NCI-H82 (cell line): Measurements from ENCODE around the gene VGLL4.
A peak's percentile ranks its signal among the peaks of the same experiment; 100 is the strongest.
"Not testable (repeated sequence)": the region's sequence is repeated elsewhere in the genome, so short reads cannot be mapped to it uniquely, and the experiment has no call there.

Source experiments
- DNase-seq: peaks from one replicate; lab custom pipeline; 2025; lab: John Stamatoyannopoulos, UW

Gene VGLL4

DNA sequence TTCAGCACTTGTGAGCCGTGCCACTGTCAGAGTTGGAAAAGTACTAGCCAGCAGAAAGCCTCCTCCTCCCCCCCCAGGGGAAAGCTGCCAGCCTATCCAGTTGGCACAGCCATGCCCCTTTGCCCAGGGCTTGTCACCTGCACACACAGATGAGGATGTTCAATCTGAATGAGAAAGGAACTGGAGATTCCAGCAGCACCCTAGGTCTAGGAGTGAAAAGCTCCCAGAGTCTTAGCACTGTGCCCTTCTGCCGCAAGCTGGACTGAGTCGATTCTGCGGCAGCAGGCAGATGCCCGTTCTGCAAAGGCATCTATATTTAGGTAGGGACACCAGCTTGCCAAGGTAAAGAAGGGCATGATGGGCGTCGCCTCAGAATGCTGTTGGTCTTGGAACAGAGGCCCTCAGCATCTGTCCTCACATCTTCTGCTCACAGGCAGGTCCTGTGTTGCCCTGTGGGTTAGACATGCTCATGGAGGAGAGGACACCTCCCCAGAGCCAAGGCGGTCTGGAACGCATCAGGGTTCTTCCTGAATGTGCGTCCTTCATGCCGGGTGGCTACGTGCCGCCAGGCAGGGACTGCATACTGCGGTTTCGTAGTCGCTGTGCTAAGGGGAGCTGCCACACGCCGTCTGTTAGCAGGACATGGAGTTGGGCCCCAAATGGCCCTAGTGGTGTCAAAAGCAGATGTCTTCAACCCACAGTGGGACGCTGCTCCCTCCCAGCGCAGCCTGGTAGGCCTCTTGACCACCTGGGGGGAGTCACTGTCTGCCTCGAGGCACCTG lies 109.5 kb downstream of the VGLL4 start:
- DNase-seq = no peak

DNA sequence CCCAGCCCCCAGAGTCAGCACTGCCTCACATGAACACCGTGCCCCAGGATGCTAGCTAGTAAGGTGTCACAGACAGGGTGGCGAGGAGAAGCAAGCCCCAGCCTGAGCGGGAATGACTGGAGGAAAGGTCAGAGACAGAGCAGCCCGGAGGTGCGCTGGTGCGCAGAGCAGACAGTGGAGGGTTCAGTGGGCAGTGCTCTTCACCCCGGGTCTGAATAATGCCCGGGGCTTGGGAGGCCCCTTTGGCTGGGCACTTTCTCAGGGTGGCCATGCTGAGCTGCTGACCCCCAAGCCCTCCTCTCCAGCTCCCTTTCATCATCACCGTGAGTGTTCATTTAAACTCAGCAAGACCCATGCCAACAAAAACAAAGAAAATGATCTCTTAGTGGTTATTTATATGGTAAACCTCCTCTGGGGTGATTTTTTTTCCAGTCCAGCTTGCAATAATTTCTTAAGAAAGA lies 110.8 kb downstream of the VGLL4 start:
- DNase-seq = no peak

DNA sequence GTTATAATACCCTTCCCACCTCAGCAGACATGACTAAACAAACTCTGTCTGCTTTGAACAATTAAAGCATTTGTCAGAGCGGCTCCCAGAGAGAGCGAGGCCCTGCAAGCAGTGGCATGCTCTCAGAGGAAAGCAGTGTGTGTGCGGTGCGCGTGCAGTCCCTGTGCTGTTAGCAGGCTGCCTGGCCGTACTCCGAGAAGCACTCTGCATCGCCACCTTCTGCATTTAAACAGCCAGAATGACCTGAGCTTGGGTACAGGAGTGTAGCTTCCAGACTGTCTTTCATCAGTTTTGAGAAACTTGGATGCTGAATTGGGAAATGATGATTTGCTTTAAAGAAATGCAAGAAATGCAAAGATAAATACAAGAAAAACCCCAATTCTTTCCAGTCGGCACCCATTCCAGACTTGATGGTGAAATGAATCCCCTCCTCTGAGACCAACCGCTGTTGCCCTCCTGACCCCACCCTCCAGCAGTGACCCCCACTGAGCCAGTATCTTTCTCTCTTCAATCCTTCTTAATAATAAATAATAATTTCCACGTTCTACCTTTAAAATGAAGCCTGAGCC lies 113.5 kb downstream of the VGLL4 start:
- no peak for DNase-seq

DNA sequence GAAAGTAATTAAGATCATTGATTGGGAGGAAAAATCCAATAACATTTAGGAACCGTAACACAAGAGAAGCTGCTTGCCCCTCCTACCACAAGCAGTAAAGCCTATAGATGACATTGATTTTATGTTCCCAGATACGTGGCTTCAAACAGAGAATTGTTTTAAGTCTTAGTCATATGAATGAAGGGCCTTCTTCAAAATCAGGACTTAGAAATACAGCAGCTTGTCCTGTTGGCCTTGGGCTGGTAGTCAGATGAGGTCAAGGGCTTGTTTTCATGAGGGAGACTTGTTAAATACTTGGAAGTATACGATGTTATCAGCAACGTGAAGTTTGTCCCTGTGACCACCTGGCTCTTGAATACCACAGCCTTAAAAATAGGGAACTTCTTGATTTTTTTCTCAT lies 114.4 kb downstream of the VGLL4 start:
- DNase-seq = no peak

DNA sequence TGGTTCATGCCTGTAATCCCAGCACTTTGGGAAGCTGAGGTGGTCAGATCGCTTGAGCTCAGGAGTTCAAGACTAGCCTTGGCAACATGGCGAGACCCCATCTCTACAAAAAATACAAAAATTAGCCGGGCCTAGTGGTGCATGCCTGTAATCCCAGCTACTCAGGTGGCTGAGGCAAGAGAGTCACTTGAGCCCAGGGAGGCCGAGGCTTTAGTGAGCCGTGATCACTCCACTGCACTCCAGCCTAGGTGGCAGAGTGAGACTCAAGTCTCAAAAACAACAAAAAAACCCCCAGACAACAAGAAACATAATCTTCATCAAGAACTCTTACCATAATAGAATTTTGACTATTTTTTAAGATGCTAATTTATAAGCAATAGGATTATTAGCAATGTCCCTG lies 117.6 kb downstream of the VGLL4 start:
- not testable (repeated sequence) for DNase-seq

DNA sequence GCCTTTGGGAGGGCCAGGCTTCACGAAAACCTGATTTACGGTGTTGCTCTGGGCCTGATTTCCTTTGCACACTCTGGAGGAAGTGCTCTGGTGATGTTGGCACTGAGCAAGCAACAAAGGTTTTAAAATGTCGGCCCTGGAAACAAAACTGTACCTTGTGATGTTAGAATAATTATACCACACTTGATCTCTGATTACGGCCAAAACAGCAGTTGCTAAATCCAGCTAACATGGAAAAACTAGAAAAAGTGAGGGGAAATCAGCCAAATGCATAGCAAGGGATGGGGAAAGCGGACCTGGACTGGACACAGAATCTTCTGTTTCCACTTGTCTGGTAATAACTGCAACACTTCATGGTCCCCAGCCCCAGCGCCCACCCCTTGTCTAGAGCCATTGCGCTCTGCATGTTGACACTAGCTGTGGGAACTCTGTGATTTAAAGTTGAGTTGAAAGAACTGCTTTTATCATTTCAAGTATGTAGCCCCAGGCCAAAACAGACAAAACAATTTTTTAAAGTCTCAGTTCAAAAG lies 120.1 kb downstream of the VGLL4 start:
- no peak for DNase-seq

DNA sequence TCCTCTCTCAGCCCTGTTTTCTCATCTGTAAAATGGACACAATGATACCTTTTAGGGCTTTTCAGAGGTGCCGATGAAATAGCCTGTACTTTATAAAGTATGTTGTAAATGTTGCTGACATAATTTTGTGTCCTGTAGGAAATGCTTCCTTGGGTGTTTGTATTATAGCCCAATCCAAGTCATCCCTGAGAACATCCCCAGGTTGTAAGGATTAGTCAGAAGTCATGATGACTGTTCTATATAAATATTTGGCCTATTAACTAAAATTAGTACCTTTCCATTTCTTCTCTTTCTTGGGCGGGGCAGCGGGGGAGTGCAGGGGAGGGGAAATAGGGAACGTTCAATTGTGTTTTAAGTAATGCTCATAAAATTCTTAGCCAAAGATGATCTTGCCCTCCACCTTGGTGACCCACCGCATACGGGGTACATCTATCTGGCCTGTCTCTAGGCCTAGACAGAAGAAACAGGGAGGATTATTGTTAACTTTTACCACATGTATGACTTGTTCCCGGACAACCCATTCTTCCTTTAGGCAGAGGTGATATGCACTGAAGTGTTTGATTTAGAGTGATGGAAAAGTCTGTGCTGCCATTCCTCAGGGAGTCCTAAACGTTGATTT lies 120.7 kb downstream of the VGLL4 start:
- no peak for DNase-seq

DNA sequence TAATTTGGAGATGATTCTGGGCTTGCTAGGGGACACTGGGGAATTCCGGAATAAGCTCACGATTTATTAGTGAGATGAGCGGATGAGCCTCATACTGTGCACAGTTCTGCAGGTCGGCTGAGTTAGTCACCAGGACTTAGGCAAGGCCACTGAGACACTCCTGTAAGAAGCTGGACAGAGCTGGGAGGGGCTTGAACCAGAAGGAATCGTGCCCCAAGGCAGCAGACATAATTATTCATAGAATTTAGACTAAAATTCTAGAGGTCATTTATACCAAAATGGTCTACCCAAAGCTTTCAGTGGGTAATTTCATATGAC lies 121.4 kb downstream of the VGLL4 start:
- DNase-seq = no peak

DNA sequence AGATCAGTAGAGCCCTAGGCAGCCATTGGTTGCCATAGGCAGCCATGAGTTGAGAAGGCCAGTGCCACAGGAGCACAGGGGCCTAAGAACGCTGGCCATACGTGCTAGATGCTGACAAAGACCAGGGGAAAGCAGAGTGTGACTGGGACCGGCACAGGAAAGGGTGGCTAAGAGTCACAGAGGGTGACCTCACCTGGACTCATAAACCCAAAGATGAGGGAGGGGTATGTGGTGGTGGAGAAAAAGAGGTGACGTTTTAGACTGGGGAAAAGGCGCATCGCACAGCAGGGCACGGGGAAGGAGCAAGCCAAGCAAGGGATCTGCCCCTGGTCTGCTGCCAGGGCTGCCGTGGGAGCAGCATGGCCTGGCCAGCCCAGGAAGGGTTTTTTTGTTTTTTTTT lies 122.5 kb downstream of the VGLL4 start:
- no peak for DNase-seq

DNA sequence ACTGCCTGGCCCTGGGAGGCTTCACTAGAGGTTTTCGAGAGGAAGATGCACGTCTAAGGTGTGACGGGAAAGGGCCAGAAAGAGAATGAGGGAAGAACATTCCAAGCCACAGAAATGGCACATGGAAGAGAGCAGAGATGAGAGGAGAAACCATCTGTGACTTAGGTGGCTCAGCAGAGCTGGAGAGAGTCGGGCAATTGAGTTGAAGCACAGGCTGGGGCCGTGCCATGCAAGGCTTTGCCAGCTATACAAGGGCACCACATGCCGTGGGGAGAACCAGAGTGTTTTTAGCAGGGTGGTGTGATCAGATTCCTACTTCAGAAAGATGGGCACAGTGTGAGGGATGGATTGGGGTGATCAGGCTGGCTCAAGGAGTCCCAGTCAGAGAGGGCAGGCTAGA lies 126.1 kb downstream of the VGLL4 start:
- DNase-seq = no peak

DNA sequence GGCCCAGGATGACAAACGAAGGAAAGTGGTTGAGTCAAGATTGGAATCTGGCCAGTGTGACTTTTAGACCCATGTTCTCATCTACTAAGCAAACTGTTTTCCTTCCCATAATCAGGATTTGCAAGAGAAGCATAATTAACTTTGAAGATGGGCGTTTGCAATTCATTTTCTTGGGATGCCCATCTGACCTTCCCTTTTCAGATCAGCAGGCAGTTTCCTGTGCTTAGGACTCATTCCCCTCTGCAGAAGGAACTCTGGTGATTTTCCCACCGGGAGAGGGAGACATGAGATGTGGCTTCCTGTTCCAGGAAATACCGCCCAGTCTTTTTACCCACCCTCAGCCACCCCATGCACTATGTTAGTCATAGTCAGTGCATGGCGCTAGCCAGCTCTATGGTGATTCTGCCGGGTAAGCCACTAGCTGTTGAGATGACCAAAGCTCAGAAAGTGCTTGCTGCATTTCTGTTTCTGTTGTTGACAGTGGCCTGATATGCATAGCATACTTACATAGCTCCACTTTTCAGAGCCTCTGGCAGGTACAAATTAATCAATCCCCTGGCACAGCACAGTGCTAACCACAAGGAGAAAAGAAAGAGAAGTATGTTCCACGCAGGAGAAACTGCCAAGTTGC lies 129.4 kb downstream of the VGLL4 start:
- no peak for DNase-seq

DNA sequence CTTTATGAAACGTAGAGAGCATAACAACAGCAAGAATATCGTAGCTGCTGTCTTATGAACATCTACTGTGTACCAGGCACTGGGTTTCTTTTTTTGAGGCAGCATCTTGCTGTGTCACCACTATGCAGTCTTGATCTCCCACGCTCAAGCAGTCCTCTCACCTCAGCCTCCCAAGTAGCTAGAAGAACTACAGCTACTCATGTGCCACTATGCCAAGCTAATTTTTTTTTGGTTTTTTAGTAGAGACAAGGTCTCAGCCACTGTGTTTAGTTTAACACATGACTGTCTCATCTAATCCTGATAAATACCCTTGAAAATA lies 129.9 kb downstream of the VGLL4 start:
- no peak for DNase-seq

DNA sequence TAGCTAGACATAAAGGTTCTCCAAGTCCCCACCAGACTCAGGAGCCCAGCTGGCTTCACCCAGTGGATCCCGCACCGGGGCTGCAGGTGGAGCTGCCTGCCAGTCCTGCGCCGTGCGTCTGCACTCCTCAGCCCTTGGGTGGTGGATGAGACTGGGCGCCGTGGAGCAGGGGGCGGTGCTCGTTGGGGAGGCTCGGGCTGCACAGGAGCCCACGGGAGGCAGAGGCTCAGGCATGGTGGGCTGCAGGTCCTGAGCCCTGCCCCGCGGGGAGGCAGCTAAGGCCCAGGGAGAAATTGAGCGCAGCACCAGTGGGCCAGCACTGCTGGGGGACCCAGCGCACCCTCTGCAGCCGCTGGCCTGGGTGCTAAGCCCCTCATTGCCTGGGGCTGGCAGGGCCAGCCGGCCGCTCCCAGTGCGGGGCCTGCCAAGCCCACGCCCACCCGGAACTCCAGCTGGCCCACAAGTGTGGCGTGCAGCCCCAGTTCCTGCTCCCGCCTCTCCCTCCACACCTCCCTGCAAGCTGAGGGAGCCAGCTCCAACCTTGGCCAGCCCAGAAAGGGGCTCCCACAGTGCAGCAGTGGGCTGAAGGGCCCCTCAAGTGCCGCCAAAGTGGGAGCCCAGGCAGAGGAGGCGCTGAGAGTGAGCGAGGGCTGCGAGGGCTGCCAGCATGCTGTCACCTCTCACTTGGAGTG lies 130.4 kb downstream of the VGLL4 start:
- DNase-seq = not testable (repeated sequence)

DNA sequence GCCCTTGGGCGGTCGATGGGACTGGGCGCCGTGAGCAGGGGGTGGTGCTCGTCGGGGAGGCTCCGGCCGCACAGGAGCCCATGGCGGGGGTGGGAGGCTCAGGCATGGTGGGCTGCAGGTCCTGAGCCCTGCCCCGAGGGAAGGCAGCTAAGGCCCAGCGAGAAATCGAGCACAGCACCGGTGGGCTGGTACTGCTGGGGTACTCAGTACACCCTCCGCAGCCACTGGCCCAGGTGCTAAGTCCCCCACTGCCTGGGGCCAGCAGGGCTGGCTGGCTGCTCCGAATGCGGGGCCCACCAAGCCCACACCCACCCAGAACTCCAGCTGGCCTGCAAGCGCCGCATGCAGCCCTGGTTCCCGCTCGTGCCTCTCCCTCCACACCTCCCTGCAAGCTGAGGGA lies 132.1 kb downstream of the VGLL4 start:
- not testable (repeated sequence) for DNase-seq

DNA sequence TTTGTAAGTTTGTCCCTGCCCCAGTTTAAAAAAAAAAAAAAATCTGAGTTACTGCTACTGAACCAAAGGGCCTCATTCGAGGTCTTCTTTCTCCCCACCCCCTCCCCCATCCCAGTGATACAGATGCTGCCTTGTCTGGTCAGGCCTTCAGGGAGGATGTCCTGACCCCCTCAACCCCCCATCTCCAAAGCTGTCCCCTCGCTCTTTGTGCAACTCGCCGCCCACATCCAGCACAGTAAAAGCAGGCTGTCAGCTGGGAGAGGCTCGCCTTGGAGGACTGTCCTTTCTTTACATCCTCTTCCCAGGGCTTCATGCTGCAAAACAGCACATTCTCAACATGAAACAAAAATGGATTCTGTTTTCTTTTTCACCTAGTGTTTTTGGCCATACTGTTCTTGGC lies 133.4 kb downstream of the VGLL4 start:
- no peak for DNase-seq

DNA sequence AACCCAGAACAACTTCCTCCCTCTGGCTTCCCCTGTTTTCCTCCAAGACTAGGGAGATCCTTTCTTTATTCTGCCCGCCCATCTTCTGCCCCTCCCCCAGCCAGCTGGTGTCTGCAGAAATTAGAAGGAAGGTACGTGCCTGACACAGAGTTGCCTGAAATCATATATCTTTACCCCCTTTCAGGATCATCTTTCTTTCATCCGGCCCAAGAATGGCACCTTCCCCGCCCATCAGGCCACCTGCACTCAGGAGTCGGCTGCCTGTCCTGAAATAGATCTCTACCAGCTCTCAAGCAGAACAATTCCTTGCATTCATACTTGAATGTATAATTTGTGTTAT lies 133.7 kb downstream of the VGLL4 start:
- peak; percentile 36 for DNase-seq

DNA sequence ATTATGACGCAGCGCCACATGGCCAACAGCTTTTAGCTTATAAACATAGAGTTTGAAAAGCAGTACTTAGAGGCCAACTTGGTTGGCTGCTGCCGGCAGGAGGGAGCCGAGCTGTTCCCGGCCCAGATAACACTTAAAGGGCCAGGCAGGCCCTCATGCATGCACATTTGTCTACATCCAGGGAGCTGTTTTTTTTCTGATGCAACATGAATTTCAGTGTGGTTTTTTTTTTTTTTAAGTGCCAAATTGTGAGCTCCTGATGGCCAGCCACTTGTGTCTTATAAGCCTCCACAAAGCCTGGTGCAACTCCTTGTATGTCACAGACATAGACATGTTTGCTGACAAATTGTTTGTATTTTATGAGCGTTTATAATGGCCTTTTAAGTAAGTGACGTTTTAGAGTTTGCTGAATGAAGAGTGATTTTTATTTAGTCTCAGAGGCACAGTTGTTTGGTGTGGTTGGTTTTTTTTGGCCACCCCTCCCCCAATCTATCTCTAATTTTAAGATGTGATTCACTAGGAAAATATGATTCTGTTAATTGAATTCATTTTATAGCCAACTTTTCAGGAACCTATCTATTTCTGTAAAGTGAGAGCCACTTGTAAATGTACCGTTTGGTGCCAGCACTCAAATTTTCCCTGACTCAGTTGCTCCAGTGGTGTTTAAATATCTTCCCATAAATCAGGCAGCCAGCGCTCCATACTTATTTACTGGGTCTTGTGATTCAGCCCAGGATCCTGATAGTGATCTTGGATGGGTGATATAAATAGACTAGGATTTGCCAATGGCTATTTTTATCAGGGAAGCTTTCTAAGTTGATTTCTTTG lies 134.3 kb downstream of the VGLL4 start:
- peak; percentile 54 for DNase-seq

DNA sequence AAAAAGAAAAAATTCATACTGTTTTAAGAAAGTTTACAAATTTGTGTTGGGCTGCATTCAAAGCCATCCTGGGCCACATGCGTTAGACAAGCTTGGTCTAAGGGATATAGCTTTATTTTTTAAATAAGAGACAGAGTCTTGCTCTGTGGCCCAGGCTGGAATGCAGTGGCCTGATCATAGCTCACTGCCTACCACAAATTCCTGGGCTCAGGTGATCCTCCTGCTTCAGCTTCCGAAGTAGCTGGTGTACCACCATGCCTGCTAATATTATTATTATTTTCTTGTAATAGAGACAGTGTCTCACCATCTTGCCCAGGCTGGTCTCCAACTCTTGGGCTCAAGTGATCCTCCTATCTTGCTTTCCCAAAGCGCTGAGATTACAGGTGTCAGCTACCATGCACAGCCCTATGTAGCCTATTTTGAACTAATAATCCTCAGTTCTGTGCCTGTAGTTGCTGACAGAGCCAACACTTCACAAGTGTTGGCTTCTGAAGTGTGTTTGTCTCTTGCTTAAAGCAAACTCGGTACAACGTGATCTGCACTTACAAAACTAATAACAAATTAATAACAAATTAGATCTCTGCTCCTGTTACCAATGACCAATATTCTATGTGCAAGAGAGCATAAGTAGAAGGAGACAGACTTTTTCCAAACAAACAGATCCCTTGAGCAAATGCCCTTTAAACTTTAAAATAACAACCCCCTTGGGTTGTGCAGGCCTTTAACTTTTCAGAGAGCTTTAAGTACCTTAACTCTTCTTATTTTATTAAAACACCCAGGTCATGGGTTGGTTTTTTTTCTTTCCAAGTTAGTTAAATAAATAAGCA lies 135.2 kb downstream of the VGLL4 start:
- no peak for DNase-seq

DNA sequence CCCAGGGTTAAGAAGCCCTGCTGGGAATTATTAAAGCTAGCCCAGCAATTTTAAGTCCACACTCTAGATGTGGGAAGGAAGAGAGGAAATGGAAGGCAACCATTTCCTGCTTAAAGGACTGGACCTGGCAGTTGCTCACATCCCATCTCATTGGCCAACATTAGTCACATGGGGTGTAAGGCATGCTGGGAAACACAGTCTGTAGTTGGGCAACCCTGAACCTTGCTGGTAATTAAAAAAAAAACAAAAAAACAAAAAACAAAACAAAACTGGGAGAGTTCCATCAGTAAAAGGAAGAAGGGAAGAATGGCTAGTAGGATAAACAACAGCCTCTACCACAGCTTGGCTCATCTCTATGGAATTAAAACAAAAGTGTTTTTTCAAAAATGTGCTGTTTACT lies 136.0 kb downstream of the VGLL4 start:
- DNase-seq = no peak
